Loucy (cell line): ENCODE data around the gene TMEM132C.

Experiments
- H2AFZ ChIP-seq: fragments of 200-600 bp; sonication (generic); 2 replicates; pipeline ENCODE4 v1.6.0; 2016; ENCODE audit warnings: antibody characterized with exemption, mild to moderate bottlenecking, low read length, moderate library complexity
- H3F3A ChIP-seq: fragments of 200-600 bp; 2 replicates; pipeline ENCODE4 v1.6.0; 2016; ENCODE audit warnings: antibody characterized with exemption, low read depth, mild to moderate bottlenecking
- H3K27me3 ChIP-seq: fragments of 200-600 bp; sonication (generic); 2 replicates; pipeline ENCODE4 v1.6.1; 2014; ENCODE audit warnings: low read length, mild to moderate bottlenecking; ENCODE audit not compliant: insufficient read depth, poor library complexity, severe bottlenecking
- H3K36me3 ChIP-seq: fragments of 200-600 bp; sonication (generic); 2 replicates; pipeline ENCODE4 v1.6.1; 2016; ENCODE audit warnings: low read length; ENCODE audit not compliant: insufficient read depth
- H3K4me1 ChIP-seq: fragments of 200-600 bp; sonication (generic); 2 replicates; pipeline ENCODE4 v1.5.1; 2014; ENCODE audit warnings: low read length, mild to moderate bottlenecking; ENCODE audit not compliant: insufficient read depth, poor library complexity, severe bottlenecking
- H3K4me2 ChIP-seq: fragments of 200-600 bp; sonication (generic); 2 replicates; pipeline ENCODE4 v1.6.0; 2014; ENCODE audit warnings: antibody characterized with exemption, low read length, low read depth, mild to moderate bottlenecking; ENCODE audit not compliant: poor library complexity, severe bottlenecking
- H3K4me3 ChIP-seq: fragments of 200-600 bp; sonication (generic); 2 replicates; pipeline ENCODE4 v1.5.1; 2014; ENCODE audit warnings: low read length, mild to moderate bottlenecking, mixed read lengths; ENCODE audit not compliant: poor library complexity, severe bottlenecking
- H3K79me2 ChIP-seq: fragments of 200-600 bp; sonication (generic); 2 replicates; pipeline ENCODE4 v1.6.1; 2014; ENCODE audit warnings: low read length; ENCODE audit not compliant: insufficient read depth
- H3K9ac ChIP-seq: fragments of 200-600 bp; sonication (generic); 2 replicates; pipeline ENCODE4 v1.6.0; 2014; ENCODE audit warnings: mild to moderate bottlenecking, low read depth, low read length, moderate library complexity; ENCODE audit not compliant: poor library complexity, severe bottlenecking
- H3K9me2 ChIP-seq: fragments of 200-600 bp; sonication (generic); replicated peaks from 2 replicates; pipeline ENCODE4 v1.6.1; 2016; ENCODE audit warnings: low read depth, low read length, mixed read lengths
- H3K9me3 ChIP-seq: fragments of 200-600 bp; sonication (generic); 2 replicates; pipeline ENCODE4 v1.6.1; 2014; ENCODE audit warnings: mild to moderate bottlenecking, antibody characterized with exemption, low read length, low read depth; ENCODE audit not compliant: insufficient read depth
- H4K20me1 ChIP-seq: fragments of 200-600 bp; sonication (generic); 2 replicates; pipeline ENCODE4 v1.6.0; 2014; ENCODE audit warnings: antibody characterized with exemption, low read length, mild to moderate bottlenecking; ENCODE audit not compliant: insufficient read depth, poor library complexity, severe bottlenecking
- CTCF ChIP-seq: fragments of 200-600 bp; sonication (generic); conservative IDR thresholded peaks from 2 replicates; pipeline ENCODE4 v1.5.1; 2014; ENCODE audit warnings: mild to moderate bottlenecking, antibody characterized with exemption, low read length
- EZH2phosphoT487 ChIP-seq: fragments of 200-600 bp; IDR thresholded peaks from 2 replicates; pipeline ENCODE4 v1.6.1; 2018; ENCODE audit warnings: antibody characterized with exemption, mild to moderate bottlenecking, moderate library complexity, borderline replicate concordance

Gene TMEM132C

GRCh38 chr12:128339126-128339520 is 72.2 kb downstream of the TMEM132C start:
- Histone ChIP-seq H2AFZ (no peak overlapping the region), H3K9me3 (no peaks in the 10 kb centered on the region), H3K79me2 (no peaks in the 10 kb centered on the region), H3K4me2 (no peak overlapping the region), H3K4me1 (no peaks in the 10 kb centered on the region), H3K9ac (no peak overlapping the region), H3K27me3 (no peaks in the 10 kb centered on the region), H4K20me1 (no peaks in the 10 kb centered on the region), H3K36me3 (no peaks in the 10 kb centered on the region), H3K9me2 (no peaks in the 10 kb centered on the region), H3F3A (no peaks in the 10 kb centered on the region), H3K4me3 (no peak overlapping the region)
- TF ChIP-seq CTCF, result no peak
- TF ChIP-seq EZH2phosphoT487, result no peak

GRCh38 chr12:128339631-128340030 is 72.7 kb downstream of the TMEM132C start:
- H3K36me3 ChIP-seq, result no peaks in the 10 kb centered on the region
- no peaks in the 10 kb centered on the region for H3K4me1 ChIP-seq
- H3K9ac ChIP-seq, result no peak overlapping the region
- H3K79me2 ChIP-seq, result no peaks in the 10 kb centered on the region
- H4K20me1 ChIP-seq, result no peaks in the 10 kb centered on the region
- H3F3A ChIP-seq, result no peaks in the 10 kb centered on the region
- H3K4me2 ChIP-seq, result no peak overlapping the region
- no peaks in the 10 kb centered on the region for H3K9me3 ChIP-seq
- TF ChIP-seq EZH2phosphoT487, result no peak
- TF ChIP-seq CTCF, result no peak
- no peak overlapping the region for H2AFZ ChIP-seq
- H3K4me3 ChIP-seq, result no peak overlapping the region
- H3K27me3 ChIP-seq, result no peaks in the 10 kb centered on the region
- no peaks in the 10 kb centered on the region for H3K9me2 ChIP-seq

GRCh38 chr12:128353301-128353700 is 86.3 kb downstream of the TMEM132C start:
- Histone ChIP-seq H3K27me3 (no peaks in the 10 kb centered on the region), H2AFZ (no peak overlapping the region), H3K4me3 (no peak overlapping the region), H4K20me1 (no peaks in the 10 kb centered on the region), H3K4me1 (no peaks in the 10 kb centered on the region), H3K9ac (no peak overlapping the region), H3K9me2 (no peaks in the 10 kb centered on the region), H3K79me2 (no peaks in the 10 kb centered on the region), H3K9me3 (peaks cover 3% of the 10 kb centered on the region; the same call in 1 of the 2 replicates), H3F3A (no peaks in the 10 kb centered on the region), H3K36me3 (no peaks in the 10 kb centered on the region), H3K4me2 (no peak overlapping the region)
- TF ChIP-seq CTCF (no peak), EZH2phosphoT487 (no peak)
